Choroid plexus epithelial cell (primary cell): Measurements from ENCODE around the gene F10.
"Not testable (repeated sequence)": the region's sequence is repeated elsewhere in the genome, so short reads cannot be mapped to it uniquely, and the experiment has no call there.

Experiments used
- DNase-seq: peaks from one replicate; pipeline ENCODE4 v3.0.0-alpha.2; 2010; ENCODE audit warnings: low read depth
- H3K4me3 ChIP-seq: 2 replicates; pipeline ENCODE4 v1.5.1; 2011; ENCODE audit warnings: low read depth, mild to moderate bottlenecking, control low read depth, low read length, moderate library complexity
- CTCF ChIP-seq: conservative IDR thresholded peaks from 2 replicates; pipeline ENCODE4 v1.5.1; 2011; ENCODE audit warnings: low read depth, mild to moderate bottlenecking, control low read depth, inconsistent platforms, low read length, moderate library complexity

Gene F10

GRCh38 chr13:113103646-113104045 lies 19.0 kb upstream of the F10 start:
- no peak overlapping the region for H3K4me3 ChIP-seq
- TF ChIP-seq CTCF, result no peak
- DNase-seq, result no peak

GRCh38 chr13:113105032-113105920 lies 17.3 kb upstream of the F10 start, which contains the start of gene F7:
F7 (plus strand) TSS chr13:113105791; CDS start chr13:113105842, 51 bp downstream.
- no peak for TF ChIP-seq CTCF
- no peak within 1 kb of the TSS for H3K4me3 ChIP-seq
- DNase-seq, result no peak

GRCh38 chr13:113105921-113106452 lies 16.6 kb upstream of the F10 start:
- no peak overlapping the region for H3K4me3 ChIP-seq
- no peak for DNase-seq
- no peak for TF ChIP-seq CTCF

- TF ChIP-seq CTCF, result no peak
- DNase-seq, result no peak
- no peak overlapping the region for H3K4me3 ChIP-seq
Measured at GRCh38 chr13:113106711-113107351, 15.8 kb upstream of the F10 start.

- DNase-seq, H3K4me3 ChIP-seq: not testable (repeated sequence)
Measured at GRCh38 chr13:113108521-113108920, 14.1 kb upstream of the F10 start.

- no peak for TF ChIP-seq CTCF
- H3K4me3 ChIP-seq, result no peak overlapping the region
- no peak for DNase-seq
Measured at GRCh38 chr13:113109151-113110047, 13.2 kb upstream of the F10 start.
